MM.1S (cell line): ENCODE data around the gene CD4.

ENCODE experiments used
- CTCF ChIP-seq: fragments of 300-600 bp; sonication (generic); IDR thresholded peaks from 2 replicates; pipeline ENCODE4 v1.5.1; 2016; ENCODE audit warnings: antibody characterized with exemption, low read length, mixed read lengths
- EZH2 ChIP-seq: fragments of 300-600 bp; sonication (generic); optimal IDR thresholded peaks from 2 replicates; pipeline ENCODE3; 2017; ENCODE audit warnings: low read depth, mild to moderate bottlenecking, antibody characterized with exemption, low read length, mixed read lengths

GRCh38 chr12:6817098-6817497 lies 27.8 kb downstream of the CD4 start:
- no peak for TF ChIP-seq EZH2
- TF ChIP-seq CTCF, result no peak
